Measurements from ENCODE around the gene RAB36. TPM values are rescaled to one million over a fixed set of nuclear protein-coding genes. Genes with fewer than 3 reads are reported as not detected.
A peak's percentile ranks its signal among the peaks of the same experiment; 100 is the strongest.

RAB36 gene
- total RNA-seq, 3 donors from 2014 or later (not counting 1 experiment from before 2014, with no cell fraction given): 1.7 to 2.9 (median 2.6) TPM

GRCh38 chr22:23152238-23153114 lies 7.2 kb downstream of the RAB36 start:
- Mint-ChIP-seq H3K36me3 (no peaks in the 10 kb centered on the region), H3K4me1 (peaks cover 11 to 24% of the 10 kb centered on the region in 2 donors), H3K9me3 (no peaks in the 10 kb centered on the region), H3K27me3 (ENCODE audit: low read depth in 2 of 2) (no peaks in the 10 kb centered on the region), H3K4me3 (no peak overlapping the region), H3K27ac (peak overlapping the region; percentile 28 to 63)
- 78% methylated on average over 19 of the region's 19 CpGs for WGBS (ENCODE audit: insufficient coverage)
- H3K4me1 ChIP-seq (ENCODE audit: control insufficient read depth, insufficient read depth, low read length): peaks cover 23% of the 10 kb centered on the region
- no peaks in the 10 kb centered on the region for H3K36me3 ChIP-seq (ENCODE audit: control insufficient read depth, insufficient read depth, low read length)
- no peak for TF ChIP-seq CTCF (IDR thresholded peaks at IDR 0.05)
- no peaks in the 10 kb centered on the region for H3K27me3 ChIP-seq (ENCODE audit: control insufficient read depth, insufficient read depth, low read length)
- intact Hi-C loops (cut with micrococcal nuclease): no loop called here
- H3K27ac ChIP-seq (ENCODE audit: low read length): peak overlapping the region; percentile 37
- no peak overlapping the region for H3K4me3 ChIP-seq (ENCODE audit: low read length)
- DNase-seq (no peak), ATAC-seq (no peak)
- no peaks in the 10 kb centered on the region for H3K9me3 ChIP-seq (ENCODE audit: control insufficient read depth, insufficient read depth, low read length)

GRCh38 chr22:23153994-23154393 lies 8.7 kb downstream of the RAB36 start:
- H3K4me1 Mint-ChIP-seq: peaks cover 11 to 18% of the 10 kb centered on the region in 2 donors
- DNase-seq: no peak
- 84% methylated on average over 7 of the region's 7 CpGs for WGBS (ENCODE audit: insufficient coverage)
- Histone ChIP-seq H3K27me3 (ENCODE audit: control insufficient read depth, insufficient read depth, low read length) (no peaks in the 10 kb centered on the region), H3K4me3 (ENCODE audit: low read length) (no peak overlapping the region), H3K9me3 (ENCODE audit: control insufficient read depth, insufficient read depth, low read length) (no peaks in the 10 kb centered on the region), H3K4me1 (ENCODE audit: control insufficient read depth, insufficient read depth, low read length) (peaks cover 23% of the 10 kb centered on the region), H3K27ac (ENCODE audit: low read length) (no peak overlapping the region), H3K36me3 (ENCODE audit: control insufficient read depth, insufficient read depth, low read length) (no peaks in the 10 kb centered on the region)
- no peaks in the 10 kb centered on the region for H3K36me3 Mint-ChIP-seq
- H3K27me3 Mint-ChIP-seq (ENCODE audit: low read depth in 2 of 2): no peaks in the 10 kb centered on the region
- no peak for ATAC-seq
- intact Hi-C loops (cut with micrococcal nuclease): no loop called here
- no peak overlapping the region for H3K4me3 Mint-ChIP-seq
- H3K9me3 Mint-ChIP-seq: no peaks in the 10 kb centered on the region
- TF ChIP-seq CTCF (IDR thresholded peaks at IDR 0.05): no peak
- H3K27ac Mint-ChIP-seq: no peak overlapping the region

DNA sequence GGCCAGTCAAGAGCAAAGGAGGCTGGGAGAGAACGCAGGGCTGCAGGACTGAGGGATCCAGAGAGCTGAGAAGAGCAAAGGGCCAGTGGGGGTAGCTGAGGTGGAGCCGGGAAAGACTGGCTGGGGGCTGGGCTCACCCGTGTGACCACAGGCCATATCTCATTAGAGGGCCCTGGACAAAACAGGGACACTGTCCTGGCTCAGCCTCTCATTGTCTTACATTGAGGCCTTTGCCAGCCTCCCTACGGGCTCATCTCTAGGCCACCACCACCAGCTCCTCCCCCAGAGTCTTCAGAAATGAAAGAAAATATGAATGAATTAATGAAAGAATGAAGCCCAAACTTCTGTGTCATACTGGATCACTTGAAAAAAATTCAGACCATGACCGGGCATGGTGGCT lies 9.2 kb downstream of the RAB36 start:
- H3K4me3 Mint-ChIP-seq: no peak overlapping the region

More for the DNA sequence above, 9.2 kb downstream of the RAB36 start:
- Histone ChIP-seq H3K9me3 (ENCODE audit: control insufficient read depth, insufficient read depth, low read length) (no peaks in the 10 kb centered on the region), H3K4me1 (ENCODE audit: control insufficient read depth, insufficient read depth, low read length) (peaks cover 23% of the 10 kb centered on the region), H3K27me3 (ENCODE audit: control insufficient read depth, insufficient read depth, low read length) (no peaks in the 10 kb centered on the region), H3K36me3 (ENCODE audit: control insufficient read depth, insufficient read depth, low read length) (no peaks in the 10 kb centered on the region), H3K27ac (ENCODE audit: low read length) (no peak overlapping the region), H3K4me3 (ENCODE audit: low read length) (no peak overlapping the region)
- Mint-ChIP-seq H3K36me3 (no peaks in the 10 kb centered on the region), H3K4me1 (peaks cover 11 to 18% of the 10 kb centered on the region in 2 donors), H3K27ac (no peak overlapping the region), H3K9me3 (no peaks in the 10 kb centered on the region), H3K27me3 (ENCODE audit: low read depth in 2 of 2) (no peaks in the 10 kb centered on the region)
- WGBS (ENCODE audit: insufficient coverage): 98% methylated on average over 4 of the region's 5 CpGs
- no peak for DNase-seq
- ATAC-seq: no peak
- TF ChIP-seq CTCF (IDR thresholded peaks at IDR 0.05): no peak
- intact Hi-C loops (cut with micrococcal nuclease): no loop called here
